Measurements from ENCODE around the gene HOXC4.
A peak's percentile ranks its signal among the peaks of the same experiment; 100 is the strongest.
"Not testable (repeated sequence)": the region's sequence is repeated elsewhere in the genome, so short reads cannot be mapped to it uniquely, and the experiment has no call there.

Gene HOXC4

DNA sequence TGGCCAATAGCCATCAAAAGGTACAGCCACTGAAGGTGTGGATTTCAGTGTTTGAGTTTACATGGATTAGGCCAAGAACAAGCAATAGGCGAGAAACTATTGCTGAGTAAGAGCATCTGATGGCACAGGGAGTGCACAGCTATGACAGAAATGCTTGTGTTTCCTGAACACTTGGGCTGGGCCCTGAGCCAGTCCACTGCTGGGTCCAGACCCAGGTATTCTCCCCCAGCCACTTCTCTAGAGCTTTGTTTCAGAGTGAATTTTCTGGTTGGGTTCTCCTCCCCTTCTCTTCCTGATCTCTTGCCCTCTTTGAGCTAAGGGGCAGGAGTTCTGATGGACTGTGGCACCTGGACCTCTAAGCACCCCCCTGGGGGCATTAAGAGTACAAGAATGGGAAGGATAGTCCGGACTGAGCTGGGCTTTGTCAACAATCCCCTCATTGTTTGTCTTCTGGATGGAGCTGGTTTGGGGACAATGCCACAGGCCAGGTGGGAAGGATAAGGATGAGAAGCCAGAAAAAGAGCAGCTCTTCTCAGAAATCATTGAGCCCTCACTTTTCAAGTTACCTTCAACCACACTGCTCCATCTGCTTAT, 12.4 kb upstream of the HOXC4 start:
- DNase-seq, result peak in 1 of 2 experiments; percentile 44

DNA sequence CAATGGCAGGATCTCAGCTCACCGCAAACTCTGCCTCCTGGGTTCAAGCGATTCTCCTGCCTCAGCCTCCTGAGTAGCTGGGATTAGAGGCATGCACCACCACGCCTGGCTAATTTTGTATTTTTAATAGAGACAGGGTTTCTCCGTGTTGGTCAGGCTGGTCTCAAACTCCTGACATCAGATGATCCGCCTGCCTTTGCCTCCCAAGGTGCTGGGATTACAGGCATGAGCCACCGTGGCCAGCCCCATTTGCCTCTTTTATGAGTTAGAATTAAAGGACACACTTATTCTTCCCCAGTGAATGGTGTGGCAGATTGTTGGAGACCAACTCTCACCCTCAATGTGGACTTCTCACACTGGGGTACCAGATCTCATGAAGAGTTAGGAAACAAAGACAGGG, 11.6 kb upstream of the HOXC4 start:
- not testable (repeated sequence) for DNase-seq

DNA sequence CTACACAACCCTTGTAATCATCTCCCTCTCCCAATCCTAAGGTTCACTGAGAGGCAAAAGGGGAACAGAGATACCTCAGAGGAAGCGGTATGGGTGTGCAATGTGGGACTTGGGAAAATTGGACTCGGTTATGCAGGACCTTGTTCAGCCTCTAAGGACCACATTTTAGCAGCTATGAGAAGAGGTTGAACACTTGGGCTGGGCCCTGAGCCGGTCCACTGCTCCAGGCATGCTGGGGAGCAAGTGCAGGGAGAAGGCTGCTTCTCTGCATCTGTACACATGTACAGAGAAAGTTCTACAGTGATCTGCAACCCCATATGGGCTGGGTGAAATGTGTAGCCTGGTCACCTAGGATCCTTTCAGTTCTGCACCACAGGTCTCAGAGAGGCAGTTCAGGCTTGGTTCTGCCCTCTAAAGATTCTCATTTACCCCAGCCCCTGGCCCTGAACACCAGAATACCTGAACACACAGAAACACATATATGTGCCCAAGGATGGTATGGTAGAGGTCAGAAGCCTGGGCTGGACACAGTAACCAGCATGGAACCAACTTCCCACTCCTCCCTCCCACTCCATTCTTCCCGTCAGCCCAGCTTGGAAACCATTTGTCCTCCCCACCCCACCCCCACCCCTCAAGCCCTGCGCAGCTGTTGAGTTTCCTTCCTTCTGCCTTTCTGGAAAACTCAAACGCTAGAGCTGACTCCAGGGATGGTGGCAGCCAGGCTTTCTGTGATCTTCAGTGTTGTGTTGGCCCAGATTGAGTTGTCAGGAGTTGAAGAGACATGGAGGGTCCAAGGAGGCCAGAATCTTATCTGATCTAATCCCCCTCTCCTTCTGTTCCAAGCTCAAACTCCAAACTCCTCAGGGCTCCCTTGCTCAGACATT, 10.4 kb upstream of the HOXC4 start:
- no peak for DNase-seq

DNA sequence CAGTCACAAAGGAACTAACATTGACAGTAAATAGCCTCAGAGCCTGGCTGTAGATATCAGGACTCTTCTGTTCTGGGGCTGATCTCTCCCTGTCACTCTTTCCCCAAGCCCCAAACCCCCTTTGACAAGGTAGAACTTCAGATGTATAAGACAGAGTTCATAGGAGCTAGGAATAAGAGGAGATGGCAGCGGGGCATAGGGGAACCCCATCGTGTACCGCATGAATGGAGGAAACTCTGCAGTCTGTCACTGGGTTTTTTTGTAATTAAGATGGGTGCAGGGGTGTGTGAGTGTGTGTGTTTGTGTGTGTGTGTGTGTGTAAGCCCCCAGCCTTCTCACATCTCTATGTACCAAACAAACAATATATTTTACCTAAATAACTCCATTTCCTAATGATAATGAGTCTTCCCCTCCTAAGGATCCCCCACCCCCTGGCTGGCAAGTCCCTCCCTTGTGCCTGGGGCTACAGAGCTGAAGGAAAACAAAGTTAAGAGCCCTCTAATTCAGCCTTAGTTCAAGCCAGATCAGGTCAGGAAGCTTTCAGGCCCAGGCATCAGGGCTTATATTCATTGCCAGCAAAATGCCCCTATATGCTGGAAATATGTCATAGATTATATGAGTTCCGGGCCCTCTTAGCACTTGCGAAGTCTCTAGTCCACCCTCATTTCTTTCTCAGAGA, 9.1 kb upstream of the HOXC4 start:
- no peak for DNase-seq

DNA sequence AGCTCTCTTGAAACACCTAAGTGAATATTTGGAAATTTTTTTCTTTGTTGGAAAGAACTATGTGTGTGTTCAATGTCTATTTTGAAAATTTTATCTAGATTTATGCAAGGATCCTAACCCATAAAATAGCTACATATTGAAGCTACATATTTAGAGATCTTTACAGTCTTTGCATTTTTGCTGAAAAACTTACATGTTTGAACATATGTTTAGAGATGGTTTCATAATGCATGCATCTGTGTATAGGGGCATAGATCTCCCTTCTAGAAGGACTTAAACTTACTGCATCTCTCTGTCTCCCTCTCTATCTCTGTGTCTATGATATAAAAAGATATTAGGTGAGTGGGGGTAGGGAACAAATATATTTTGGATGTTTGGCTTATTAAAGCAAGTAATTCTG, 8.2 kb upstream of the HOXC4 start:
- no peak for DNase-seq

DNA sequence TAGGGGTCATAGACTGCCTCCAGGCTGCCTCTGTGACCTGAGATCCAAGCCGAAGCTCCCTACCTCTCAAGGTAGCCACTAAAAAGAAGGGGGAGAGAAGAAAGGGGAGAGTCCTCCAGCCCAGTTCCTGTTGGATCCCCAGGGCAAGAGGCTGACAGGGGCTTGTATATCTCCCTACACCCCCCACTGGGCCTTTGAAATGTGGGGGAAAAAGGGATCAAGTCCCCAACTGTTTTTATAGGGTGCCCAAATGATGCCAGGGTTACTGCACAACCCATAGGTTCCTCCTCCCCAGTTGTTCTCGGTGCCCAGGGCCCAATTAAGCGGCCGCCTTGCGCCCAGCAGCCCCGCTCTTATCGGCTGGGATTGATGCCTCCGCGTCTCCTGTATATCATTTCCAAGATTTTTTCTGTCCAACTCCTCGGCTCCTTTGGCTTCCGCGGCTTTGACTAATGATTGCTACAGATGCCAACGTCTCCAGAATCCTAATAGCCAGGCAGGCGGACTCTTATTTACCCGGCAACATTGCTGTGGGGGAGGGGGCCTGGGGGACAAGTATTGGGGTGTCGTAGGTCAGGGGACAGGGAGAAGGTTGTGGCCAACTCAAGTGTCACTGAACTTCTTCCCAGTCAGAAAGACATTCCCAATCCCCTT, 7.6 kb upstream of the HOXC4 start:
- DNase-seq, result no peak

DNA sequence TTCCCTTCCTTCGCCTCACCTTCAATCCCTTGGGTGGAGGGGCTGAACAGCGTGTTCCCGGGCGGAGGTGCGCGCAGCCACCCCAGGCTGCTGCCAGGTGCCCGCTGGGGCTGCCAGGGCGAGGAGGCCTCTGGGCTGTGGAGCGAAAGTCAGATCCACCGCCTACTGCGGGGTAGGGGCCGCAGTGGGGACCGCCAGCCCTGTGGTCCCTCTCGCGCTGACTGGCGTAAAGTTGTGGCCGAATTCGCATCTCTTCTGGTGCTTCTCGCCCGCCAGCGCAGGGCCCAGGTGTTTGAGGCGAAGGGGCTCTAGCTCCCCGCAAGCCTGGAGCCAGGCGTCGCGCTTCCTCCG, 6.9 kb upstream of the HOXC4 start:
- no peak for DNase-seq

DNA sequence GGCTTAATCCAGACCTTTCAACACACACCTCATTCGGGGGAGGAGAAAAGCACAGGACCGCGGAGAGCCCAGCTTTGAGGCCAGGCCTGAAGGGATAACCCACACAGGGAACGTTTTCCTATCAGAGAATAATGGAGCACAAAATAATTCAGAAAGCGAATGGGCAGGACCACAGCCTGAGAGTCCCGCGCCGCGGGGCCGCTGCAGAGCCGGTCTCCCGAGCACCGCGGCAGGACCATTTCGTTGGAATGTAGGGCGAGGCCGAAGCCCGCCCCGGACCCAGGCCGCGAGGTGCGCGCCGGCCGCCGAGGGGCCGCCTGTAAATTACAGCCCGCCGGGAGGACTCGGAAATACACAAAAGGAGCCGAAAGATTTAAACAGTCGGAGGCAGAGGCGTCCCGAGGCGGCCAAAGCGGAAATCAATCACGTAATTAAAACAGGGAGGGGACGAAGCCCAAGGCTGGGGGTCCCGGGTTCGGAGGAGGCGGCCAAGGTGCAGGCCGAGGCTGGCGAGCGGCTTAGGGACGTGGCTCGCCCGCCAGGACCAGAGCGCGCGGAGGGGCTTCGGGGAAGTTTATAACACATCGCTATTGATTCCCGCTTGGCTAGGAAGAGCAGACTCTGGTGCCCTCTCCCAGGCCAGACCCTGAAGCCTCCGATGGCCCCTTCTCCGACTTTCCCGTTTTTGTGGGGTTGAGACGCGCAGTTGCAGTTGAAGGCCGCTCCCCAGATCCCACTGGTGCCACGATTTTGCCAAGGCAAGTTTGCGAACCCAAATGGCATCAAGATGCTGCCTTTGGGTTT, 6.3 kb upstream of the HOXC4 start:
- no peak for DNase-seq

DNA sequence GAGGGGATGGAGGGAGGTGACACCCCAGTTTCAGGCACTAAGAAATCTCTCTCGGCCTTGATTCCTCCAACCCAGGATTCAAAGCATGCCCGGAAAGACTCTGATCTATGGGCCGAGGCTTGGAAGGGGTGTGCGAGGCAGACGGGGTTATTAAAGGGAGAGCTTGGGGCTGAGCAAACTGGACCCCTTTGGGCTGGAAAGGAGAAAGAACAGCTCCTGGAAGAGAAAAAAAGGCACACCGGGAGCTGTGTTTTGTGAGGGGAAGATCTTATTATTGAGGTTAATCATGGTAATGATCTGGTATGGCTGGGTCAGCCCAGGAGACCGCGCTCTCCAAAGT, 5.7 kb upstream of the HOXC4 start:
- DNase-seq, result no peak

DNA sequence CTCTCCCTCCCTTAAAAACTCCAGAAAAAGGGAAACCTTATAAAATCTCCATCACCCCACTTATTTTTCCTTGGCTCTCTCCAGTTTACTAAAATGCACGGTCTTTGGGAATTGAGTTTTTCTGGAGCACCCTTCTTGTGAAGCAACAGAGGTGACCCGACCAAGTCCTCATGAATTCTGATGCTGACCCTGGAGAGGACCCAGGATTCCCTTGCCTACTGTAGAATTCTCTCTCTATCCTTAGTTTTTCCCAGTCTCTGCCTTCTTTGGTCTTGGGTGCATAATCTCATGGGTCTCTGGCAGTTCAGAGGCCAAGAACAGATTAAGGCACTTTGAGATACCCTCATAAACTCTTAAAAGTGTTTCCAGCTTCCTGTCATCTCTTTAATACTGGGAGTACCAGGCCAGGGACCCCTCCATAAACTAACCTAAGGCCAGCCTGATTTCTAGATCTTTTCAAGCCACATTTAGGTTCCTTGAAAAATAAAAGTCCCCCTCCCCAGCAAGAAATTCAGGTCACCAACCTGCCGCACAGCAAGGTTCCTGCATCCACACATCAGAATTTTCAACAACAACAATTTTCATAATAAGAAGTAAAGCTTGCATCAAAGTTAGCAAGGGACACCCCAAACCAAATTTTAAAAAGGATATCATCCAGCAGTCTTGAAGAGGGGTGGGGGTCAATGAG, 5.1 kb upstream of the HOXC4 start:
- no peak for DNase-seq

DNA sequence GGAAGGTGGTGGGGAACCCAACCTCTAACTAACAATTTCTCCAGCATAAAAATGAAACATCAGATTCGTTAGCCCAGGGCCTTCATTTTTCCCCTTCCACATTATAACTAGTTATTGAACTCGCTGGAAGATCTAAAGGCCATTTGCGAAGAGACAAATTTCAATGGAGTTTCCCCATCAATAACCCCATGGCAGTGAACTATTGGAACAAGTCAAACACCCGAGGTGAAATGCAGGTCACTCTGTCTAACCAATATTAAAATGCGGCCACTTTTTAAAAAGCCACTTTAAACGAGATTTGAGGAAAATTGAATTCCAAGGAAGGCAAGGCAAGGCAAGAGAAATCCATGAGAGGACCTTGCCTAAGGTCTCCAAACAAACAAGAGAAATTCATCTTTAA, 4.5 kb upstream of the HOXC4 start:
- no peak for DNase-seq

DNA sequence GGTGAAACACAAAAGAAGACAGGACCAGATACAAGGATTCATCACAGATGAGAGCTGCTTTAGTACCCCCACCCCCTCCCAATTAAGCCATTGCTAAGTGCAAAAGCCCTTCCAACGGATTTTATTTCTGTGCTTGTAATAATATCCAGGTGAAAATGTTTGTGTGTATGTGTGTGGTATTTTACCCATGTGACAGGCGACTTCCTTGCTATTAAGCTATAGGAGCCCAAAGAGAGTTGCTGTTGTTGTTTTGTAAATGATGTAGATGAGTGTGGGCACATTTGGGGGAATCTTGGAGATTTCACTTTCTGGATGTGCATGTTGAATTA, 3.2 kb upstream of the HOXC4 start:
- DNase-seq, result no peak

DNA sequence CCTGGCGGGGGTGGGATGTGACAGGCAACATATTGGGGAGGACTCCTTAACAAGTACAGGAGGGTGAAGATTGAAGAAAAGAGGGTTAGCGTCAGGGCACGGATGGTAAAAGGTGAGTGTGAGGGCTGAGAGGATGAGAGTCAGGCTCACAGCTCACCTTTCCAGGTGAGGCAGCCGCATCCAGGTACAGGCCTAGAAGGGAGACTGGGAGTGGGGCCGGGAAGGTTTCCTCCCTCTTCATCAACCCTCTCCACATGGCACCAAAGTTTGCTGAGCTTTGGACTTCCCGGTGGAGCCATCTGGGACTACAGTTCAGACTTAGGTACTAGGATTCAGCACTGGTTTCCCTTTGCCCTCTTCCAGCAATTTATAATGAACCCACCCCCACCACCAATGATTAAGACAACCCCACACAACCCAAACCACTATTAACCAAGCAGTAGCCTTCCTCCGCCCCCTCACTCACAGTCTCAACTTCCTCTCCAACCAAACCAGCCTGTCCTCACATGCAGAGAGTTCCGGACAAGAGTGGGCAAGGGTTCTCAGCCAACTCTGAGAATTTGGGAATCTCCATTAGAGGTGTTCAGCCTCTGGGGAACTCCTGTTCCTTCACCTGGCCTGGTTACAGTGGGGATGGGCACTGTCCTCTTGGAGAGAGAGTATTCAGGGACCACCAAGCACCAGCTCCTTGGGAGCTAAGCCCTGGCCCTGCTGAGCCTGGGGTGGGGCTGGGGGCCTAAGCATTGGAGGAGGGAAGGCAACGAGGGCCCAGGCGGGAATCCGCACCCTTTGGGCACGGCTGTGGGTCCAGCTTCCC, 2.4 kb upstream of the HOXC4 start:
- DNase-seq, result peak in 1 of 2 experiments; percentile 38

DNA sequence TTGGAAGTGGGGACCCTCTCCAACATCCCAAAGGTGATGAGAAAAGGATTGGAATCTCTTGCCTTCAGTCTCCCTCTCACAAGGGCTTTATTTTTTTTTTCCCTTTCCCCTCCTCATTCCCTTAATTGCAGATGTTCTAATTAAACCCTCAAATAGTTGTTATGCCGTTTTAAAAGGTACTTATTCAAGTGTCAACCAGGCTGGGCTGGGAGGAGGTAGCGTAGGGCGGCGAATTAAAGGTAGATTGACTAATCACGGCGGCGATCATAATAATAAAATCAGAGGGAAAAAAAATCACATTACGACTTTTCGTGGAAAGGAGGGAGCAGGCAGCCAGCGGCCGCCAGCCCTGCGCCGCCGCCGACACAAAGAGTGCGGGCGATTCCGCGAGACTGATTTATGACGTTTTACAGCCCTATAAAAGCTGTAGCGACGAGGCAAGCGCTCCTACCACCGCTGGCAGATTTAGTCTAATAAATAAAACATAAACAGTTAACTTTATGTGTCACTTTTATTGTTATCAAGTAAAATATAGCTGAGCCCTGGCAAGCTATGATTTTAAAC, 1.7 kb upstream of the HOXC4 start:
- peak in 1 of 2 experiments; percentile 76 for DNase-seq

DNA sequence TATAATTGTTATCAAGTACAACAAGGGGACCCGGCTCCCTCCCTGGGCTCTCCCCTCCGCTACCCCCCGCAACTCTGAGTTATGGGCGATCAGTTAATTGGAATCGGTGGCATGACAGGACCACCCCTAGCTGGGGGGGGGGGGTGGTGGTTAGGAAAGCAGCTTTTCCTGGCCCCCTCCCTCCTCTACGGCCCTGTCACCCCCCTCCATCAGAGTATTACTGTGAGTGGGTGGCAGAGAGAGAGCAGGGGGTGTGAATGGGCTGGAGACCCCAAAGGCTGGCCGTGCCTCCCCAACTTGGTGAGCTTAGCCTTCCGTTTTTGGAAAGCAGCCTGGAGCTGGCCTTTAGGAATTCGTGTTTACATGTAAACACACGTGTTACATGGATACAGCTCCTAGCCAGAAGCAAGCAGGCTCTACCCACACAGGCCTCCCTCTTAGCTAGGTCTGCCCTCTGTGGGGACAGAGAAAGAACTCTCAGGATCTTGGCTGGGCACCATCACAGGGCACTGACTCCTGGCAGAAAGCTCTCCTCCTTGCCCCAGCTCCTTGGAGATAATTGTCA, 1.1 kb upstream of the HOXC4 start:
- DNase-seq, result no peak

DNA sequence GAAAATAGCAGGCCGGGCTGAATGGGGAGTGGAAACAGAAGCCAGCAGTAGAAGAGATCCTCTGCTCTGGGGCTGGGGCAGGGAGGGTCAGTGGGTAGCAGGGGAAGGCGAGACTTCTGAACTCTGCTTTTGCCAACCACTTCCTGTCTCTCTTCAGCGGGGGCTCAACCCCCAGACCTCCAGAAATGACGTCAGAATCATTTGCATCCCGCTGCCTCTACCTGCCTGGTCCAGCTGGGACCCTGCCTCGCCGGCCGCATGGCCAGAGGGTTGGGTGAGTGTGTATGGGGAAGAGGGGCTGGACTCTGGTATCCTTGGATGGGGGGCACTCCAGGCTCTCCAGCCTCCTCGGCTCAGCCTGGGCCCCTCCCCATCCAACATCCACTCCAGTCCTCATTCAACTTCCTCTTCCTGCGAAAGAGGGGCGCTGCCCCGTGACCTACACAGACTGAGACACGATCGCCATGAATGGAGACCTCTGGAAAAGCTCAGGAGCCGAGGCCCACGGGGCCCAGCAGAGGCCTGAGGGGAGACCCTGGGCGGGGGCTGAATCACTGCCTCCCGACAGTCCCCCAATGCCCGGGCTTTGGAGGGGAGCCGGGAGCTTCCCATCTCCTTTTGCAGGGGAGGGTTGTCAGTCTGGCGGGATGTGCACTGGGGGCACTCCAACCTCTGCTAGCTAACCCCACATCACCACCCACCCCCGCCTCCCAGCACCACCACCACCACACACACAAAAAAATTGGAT, 458 bp upstream of the HOXC4 start:
- DNase-seq, result no peak

DNA sequence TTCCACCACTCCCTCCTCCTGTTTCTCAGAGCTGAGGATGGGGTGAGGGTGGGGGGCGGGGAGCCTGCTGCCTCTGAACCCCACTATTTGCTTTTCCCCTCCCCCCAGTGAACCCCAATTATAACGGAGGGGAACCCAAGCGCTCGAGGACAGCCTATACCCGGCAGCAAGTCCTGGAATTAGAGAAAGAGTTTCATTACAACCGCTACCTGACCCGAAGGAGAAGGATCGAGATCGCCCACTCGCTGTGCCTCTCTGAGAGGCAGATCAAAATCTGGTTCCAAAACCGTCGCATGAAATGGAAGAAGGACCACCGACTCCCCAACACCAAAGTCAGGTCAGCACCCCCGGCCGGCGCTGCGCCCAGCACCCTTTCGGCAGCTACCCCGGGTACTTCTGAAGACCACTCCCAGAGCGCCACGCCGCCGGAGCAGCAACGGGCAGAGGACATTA, 1.1 kb downstream of the HOXC4 start:
- no peak for DNase-seq

DNA sequence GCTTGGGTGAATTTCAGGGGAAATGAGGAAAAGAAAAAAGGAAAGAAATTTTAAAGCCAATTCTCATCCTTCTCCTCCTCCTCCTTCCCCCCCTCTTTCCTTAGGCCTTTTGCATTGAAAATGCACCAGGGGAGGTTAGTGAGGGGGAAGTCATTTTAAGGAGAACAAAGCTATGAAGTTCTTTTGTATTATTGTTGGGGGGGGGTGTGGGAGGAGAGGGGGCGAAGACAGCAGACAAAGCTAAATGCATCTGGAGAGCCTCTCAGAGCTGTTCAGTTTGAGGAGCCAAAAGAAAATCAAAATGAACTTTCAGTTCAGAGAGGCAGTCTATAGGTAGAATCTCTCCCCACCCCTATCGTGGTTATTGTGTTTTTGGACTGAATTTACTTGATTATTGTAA, 1.9 kb downstream of the HOXC4 start:
- no peak for DNase-seq

DNA sequence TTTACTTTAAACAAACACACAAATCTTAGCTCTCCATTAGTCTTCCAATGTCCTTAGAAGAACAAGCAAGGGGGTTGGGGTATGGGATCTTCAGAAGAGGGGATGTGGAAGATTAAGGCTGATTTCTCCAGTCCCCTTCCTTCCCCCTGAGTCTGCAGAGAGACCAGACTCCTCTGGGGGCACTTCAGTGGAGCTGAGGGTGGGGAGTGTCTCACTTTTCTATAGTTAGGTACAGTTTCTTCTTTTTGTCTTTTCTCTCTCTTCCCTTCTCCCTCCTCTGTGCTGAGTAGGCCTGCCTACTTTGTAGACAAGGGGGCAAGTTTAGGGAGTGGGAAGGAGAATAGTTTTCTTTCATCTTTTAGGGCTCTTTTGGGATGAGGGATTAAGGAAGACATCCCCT, 2.5 kb downstream of the HOXC4 start:
- no peak for DNase-seq
